KBM-7 (cell line): ENCODE results near the gene PFDN4.
A peak's percentile ranks its signal among the peaks of the same experiment; 100 is the strongest.

Source experiments
- DNase-seq: peaks from one replicate; pipeline ENCODE4 v3.0.0-alpha.2; 2015
- in situ Hi-C: fragments of 300-500 bp; cut with MboI; formaldehyde crosslinking; loops from 2 replicates; pipeline ENCODE4 v1.14.3; 2020; ENCODE audit warnings: low sequenced_read_pairs, low pct_unique_long_range_greater_than_20kb, mixed read lengths

The PFDN4 gene

DNA sequence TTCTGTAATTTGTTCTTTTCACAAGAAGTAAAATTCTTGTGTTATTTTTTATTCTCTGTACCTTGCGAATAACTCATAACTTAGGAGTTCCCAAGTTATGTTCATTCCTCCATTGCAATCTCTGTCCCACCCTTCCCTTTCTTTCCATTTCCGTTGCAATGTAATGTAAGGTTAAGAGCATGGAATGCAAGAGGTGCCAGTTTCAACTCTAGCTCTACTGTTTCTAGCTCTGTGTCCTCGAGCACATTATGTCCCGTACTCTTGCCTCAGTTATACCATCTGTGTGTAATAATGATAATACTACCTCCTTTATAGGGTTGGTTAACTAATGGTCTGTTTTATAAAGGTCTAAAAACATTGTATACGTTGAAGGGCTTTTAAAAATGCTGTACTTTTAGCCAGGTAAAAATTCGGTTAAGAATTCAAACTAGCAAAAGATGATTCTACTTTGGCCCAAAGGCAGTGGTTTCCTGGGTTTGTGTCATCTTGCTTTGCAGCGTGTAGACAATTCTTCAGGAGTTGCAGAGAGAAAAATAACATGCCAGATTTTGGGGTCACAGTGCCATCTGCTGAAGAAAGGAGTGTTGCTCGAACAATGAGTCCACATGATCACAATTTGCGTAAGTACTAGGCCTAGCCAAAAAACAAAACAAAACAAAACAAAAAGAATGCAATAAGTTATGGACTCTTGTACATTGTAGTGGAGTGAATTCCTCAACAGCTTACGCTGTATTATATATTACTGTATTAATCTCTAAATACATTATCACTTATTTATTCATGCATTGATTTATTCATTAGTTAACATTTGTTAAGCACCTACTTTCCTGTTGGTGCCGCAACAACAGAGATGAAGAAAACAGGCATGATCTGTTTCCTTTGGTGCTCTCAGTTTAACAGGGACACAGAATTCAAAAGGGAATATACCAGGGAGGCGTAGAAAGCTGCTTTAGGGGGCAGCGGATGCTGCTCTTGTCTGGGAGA lies 10.0 kb upstream of the PFDN4 start:
- no peak for DNase-seq

DNA sequence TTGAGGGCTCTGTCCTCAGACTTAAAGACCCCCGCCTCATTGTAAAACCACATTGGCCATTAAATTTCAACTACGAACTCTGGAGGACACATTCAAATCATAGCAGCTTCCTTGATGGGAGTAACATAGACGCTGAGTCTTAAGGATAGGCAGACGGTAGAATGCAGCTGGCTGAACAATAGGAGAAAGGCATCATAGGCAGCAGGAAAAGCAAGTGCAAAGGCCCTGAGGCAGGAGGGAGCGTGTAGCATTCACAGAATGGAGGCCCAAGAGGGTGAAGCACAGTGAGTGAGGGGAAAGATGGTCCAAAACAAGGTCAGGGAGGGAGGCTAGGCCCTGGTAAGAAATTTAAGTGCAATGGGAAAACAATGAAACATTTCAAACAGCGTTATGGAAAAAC lies 8.6 kb upstream of the PFDN4 start:
- DNase-seq = no peak
- in situ Hi-C loops = no loop called here

More for the DNA sequence above, 10.0 kb upstream of the PFDN4 start:
- in situ Hi-C loops = no loop called here

DNA sequence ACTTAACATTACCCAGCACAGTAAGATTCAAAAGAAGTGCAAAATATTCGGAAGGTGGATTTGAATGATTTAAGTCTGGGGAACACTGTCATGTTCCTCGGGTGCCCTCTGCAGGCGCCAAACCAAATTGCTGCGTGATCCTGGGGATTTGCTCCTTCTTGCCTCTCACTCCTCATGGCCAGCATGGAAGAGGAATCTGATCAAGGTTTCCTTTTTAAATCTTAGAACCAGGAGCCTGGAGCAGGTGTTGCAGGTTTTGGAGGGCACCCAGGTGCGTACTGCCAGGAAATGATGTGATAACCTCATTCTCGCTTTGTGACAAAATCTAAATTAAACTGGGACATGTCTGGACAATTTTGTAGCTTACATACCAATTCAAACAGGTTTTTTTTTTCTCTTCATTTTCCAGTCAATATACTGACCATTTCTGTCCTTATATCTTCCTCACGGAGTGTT lies 8.1 kb upstream of the PFDN4 start:
- in situ Hi-C loops = loop anchor here (10.0 to 25.0 kb wide), 2 partner anchors 95 to 438 kb away; no protein-coding TSS in a partner anchor
- peak; percentile 91 for DNase-seq

DNA sequence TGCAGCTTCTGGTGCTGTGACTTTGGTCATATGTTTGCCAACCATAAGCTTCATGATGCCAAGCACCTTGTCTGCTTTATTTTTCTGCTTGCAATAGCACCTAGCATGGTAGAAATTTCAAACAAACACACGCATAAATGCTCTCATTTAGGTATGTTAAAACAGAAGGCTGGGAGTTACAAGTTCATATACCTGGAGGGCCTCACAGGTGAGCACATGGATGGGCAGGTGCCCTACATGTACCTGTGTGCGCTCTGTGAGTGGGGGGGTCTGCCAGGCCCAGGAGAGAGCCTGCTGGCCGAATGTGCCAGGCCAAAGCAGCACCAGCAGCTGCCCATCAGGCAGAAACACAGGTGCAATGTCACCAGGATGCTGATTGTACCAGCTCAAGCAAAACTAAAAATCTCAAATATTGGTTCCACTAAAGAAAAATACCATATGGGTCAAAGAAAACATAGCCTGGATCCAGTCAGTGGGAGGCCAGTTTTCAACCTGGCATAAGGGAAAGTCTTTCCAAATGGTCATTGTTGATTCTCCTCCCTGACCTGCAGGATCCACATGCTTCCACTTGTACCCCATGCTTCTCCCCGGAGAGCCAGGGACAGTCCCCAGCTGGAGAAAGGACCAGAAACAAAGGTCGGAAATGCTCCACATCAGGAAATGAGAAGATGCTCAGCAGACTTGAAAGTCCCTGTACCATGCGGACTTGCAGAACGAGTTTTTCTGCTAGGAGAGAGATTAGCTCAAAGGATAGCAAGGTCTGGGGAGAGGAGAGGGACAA lies 7.2 kb upstream of the PFDN4 start:
- in situ Hi-C loops = loop anchor here (10.0 to 25.0 kb wide), 2 partner anchors 96 to 437 kb away; no protein-coding TSS in a partner anchor
- DNase-seq = no peak

DNA sequence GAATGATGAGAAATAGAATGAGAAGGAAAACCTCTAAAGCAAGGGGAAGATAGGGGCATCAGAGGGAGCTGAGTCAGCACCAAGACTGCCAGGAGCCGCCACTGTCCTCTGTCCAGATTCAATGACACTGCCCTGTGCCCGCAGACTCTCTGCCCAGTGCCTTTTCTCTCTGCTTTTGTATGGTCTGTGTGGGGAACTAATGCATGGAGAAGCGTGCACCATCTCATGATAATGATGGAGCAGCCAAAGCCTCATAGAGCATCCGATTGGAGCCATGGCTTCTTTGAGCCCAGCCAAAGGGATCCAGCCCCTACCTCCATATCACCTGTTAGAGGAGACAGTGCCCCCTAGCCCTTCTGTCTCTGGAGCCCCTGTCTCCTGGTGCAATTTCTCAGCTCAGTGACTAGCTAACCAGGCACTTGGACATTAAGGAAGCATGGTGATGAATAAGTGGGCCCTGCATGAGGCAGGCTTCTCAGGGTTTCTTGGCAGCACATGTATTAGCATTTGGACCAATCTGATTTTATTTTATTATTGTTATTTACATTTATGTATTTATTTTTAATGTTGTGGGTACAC lies 6.5 kb upstream of the PFDN4 start:
- DNase-seq = no peak
- in situ Hi-C loops = loop anchor here (10.0 to 25.0 kb wide), 2 partner anchors 97 to 436 kb away; no protein-coding TSS in a partner anchor

DNA sequence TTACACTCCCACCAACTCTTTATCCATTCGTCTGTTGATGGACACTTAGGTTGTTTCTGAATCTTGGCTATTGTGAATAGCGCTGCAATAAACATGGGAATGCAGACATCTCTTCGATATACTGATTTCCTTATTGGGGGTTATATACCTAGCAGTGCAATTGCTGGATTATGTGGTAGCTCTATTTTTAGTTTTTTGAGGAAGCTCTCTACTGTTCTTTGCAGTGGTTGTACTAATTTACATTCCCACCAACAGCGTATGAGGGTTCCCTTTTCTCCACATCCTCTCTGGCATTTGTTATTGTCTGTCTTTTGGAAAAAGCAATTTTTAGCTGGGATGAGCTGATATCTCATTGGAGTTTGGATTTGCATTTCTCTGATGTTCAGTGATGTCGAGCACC lies 4.6 kb upstream of the PFDN4 start:
- peak; percentile 66 for DNase-seq
- in situ Hi-C loops = loop anchor here (10.0 to 25.0 kb wide), 2 partner anchors 98 to 434 kb away; no protein-coding TSS in a partner anchor

DNA sequence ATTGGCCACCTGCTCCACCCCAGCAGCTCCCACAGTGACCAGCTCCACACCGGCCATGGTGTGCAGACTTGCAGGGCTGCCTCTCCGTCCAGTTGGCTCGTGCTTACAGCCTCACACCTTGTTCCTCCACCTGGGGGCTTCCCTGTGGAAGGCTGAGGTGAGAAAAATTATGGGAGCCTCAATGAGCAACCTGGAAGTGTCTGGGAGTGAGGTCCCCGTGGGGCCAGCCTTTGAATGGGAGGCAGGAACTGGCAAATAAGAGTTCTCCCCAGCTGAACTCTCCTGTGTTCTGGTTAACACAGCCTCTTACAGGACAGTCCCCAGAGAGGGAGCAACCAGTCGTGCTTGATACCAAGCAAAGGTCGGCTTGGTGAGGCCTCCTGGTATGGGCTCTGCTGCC lies 3.8 kb upstream of the PFDN4 start:
- in situ Hi-C loops = loop anchor here (10.0 to 25.0 kb wide), 2 partner anchors 99 to 433 kb away; no protein-coding TSS in a partner anchor

DNA sequence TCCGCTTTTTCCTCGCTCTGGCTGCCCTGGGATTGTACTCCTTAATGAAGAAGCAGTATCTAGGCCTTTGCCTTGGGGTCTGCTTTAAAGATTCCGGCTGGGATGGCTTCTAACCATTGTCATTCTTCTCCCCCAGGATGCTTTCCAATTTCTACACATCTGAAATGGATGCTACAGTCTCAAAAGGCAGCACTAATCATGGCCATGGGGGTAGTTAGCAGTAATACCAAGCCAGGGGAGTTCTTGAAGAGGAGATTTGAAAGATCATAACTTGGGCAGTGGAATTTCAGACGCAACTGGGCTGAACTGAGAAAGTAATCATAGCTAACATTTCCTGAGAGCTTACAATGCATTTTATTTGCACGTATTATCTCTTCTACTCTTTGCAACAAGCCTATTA lies 3.4 kb upstream of the PFDN4 start:
- no peak for DNase-seq
- in situ Hi-C loops = loop anchor here (10.0 to 25.0 kb wide), 2 partner anchors 100 to 433 kb away; no protein-coding TSS in a partner anchor

More for the DNA sequence above, 3.8 kb upstream of the PFDN4 start:
- no peak for DNase-seq

DNA sequence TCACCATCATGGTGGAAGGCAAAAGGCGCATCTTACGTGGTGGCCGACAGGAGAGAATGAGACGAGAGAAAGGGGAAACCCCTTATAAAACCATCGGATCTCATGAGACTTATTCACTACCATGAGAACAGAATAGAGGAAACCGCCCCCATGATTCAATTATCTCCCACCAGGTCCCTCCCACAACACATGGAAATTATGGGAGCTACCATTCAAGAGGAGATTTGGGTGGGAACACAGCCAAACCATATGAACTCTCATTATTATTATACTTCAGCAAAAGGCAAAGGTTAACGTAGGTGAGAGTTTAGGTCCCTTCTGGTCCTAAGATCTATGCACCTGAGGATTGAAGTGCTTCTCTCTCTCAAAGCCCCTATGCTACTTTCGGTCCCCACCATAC lies 2.4 kb upstream of the PFDN4 start:
- in situ Hi-C loops = loop anchor here (10.0 to 25.0 kb wide), 2 partner anchors 101 to 432 kb away; no protein-coding TSS in a partner anchor
- DNase-seq = no peak

DNA sequence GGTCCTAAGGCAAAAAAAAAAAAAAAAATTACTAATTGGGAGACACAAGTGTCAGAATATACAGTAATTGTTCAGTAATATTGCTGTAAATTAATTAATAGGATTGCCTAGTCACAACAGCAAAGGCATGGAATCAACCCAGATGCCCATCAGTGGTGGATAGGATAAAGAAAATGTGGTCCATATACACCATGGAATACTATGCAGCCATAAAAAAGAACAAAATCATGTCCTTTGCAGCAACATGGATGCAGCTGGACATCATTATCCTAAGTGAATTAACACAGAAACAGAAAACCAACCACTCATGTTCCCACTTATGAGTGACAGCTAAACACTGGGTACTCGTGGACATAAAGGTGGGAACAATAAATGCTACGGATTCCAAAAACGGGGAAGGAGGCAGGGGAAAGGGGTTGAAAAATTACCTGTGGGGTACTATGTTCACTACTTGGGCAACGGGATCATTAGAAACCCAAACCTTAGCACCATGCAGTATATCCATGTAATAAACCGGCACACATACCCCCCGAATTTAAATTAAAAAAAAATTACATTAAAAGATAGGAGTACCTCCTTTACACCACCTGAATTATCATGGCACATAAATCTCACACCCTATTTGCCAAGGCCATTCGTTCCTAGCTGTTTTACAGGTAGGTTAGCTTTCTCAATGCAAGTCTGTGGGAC lies 689 bp upstream of the PFDN4 start:
- no peak for DNase-seq
- in situ Hi-C loops = loop anchor here (10.0 to 25.0 kb wide), 2 partner anchors 102 to 430 kb away; no protein-coding TSS in a partner anchor

DNA sequence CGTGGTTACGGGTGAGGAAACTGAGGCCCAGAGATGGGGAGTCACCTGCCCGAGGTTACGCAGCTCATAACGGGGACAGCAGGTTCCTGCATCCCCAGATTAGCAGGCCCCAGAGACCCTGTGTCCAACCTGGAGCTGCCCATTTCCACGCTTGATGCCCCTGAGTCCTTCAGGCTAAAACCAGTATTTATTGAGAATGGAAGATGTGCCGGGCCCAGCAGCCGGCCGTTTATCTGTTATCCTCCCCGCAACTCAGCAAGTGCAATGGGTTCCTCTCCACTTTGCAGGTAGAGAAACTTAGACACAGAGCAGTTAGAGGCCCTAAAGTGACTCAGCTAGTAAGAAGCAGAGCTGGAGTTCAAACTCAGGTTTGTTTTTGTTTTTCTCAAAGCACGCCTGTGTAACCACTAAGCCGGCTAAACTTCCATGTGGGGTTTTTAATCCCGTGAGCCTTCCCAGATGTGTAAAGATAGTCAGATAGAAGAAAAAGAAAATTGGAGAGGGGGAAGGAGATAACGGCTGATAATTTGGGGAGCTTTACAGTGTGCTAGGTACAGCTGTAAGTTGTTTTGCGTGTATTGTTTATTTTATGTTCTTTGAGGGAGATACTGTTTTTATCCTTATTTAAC lies 775 bp downstream of the PFDN4 start:
- DNase-seq = peak; percentile 48
- in situ Hi-C loops = loop anchor here (10.0 to 25.0 kb wide), 2 partner anchors 104 to 429 kb away; no protein-coding TSS in a partner anchor

DNA sequence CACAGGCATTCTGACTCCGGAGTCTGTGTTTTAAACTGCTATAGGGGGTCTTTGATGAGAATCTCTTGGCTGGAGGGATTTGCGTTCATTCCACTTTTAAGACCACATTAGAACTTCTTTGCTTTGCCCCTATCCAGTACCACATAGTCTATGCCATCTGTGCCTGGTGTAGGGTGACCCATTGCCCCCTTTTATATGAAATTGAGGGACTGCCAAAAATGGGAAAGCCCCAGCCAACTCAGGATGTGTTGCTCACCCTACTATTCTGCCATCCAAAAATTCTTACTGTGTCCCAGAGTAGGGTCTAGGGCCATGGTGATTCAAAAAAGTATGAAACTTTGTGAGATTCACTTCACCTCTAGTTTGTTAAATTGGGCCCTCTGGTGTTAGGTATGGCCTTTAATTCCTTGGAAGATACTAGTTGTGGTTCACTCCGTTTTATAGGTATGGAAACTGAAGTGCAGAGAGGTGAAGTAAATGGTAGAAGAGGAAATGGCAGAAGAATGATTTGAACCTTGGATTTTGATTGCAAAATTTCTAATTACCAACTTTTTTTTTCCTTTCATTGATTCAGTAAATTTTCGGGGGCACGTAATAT lies 1.4 kb downstream of the PFDN4 start:
- in situ Hi-C loops = loop anchor here (10.0 to 25.0 kb wide), 2 partner anchors 105 to 428 kb away; no protein-coding TSS in a partner anchor

DNA sequence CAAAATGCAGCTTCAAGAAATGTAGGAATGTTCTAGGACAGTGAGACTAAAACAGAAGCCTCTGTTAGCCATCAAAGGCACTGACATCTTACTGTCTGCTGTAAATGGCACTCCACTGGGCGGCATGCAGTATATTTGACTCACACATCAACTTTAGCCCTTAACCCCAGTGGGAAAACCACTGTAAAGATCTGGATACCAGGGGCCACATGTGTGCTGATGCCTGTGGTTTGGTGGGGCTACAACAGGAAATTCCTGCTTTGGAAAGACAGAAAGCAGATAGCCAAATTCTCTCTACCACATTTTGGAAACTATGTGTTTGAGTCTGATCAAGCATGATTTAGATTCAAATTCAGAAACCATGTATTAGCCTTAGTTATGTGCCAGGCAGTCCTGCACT lies 4.3 kb downstream of the PFDN4 start:
- DNase-seq = no peak
- in situ Hi-C loops = loop anchor here (25.0 kb wide), 1 partner anchor 425 kb away; no protein-coding TSS in a partner anchor

More for the DNA sequence above, 1.4 kb downstream of the PFDN4 start:
- DNase-seq = no peak

DNA sequence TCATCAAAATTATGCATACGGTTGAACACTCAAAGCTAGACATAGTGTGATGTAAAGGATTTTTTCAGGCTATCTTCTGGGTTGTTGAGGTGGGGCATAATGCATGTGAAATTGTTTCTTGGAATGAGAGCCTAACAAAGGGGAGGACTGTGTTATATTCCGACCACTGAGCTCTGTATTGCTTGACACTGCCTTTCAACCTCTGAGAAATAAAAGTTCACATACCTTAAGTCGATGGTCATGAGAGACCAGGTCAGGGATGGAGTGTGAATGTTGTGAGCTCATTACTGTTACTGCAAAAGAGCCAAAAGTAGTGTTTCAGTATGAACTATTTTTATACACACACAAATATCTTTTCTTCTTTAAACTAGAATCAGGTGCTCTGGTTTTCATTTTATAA lies 5.0 kb downstream of the PFDN4 start:
- in situ Hi-C loops = loop anchor here (25.0 kb wide), 1 partner anchor 424 kb away; no protein-coding TSS in a partner anchor
- no peak for DNase-seq

DNA sequence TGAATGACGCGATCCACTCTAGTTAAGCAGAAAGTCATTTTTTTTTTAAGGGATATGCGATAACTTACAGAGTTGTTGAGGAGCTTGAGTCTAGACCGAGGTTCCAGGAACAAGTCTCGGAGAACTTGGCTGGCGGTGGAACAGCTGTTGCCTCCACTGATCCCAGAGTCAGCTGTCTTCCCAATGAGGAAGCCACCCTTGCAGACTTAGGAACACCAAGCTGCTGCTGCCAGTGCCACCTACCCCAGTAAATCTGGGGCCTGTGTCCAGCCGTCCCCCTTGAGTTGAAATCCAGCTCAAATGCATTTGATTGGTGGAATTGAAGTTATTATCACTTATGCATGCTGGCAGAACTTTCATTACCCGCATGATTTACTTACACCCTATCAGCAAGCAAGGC lies 6.7 kb downstream of the PFDN4 start:
- DNase-seq = no peak
- in situ Hi-C loops = loop anchor here (25.0 kb wide), 1 partner anchor 423 kb away; no protein-coding TSS in a partner anchor

DNA sequence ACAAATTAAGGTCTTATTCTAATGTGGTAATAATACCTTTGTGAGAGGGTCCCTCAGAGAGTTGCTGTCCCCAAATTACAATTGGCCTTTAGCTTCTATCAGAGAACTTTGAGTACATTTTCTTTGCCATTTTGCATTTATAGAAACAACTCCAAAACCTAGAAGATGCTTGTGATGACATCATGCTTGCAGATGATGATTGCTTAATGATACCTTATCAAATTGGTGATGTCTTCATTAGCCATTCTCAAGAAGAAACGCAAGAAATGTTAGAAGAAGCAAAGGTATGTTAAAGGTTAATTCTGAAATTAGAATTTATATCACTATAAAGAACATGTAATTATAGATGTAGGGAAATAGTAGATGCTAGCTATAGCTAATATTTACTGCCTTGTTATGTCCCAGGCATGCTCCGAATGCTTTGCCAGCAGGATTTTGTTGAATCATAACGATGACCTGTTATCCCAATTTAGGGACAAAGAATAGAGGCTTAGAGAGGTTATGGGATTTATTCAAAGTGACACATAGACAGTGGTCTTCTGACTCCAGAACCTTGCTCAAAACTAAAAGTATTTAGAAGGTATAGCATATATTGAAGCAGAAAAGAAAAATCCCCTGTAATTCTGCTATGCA lies 7.4 kb downstream of the PFDN4 start:
- DNase-seq = no peak
- in situ Hi-C loops = loop anchor here (25.0 kb wide), 1 partner anchor 422 kb away; no protein-coding TSS in a partner anchor

DNA sequence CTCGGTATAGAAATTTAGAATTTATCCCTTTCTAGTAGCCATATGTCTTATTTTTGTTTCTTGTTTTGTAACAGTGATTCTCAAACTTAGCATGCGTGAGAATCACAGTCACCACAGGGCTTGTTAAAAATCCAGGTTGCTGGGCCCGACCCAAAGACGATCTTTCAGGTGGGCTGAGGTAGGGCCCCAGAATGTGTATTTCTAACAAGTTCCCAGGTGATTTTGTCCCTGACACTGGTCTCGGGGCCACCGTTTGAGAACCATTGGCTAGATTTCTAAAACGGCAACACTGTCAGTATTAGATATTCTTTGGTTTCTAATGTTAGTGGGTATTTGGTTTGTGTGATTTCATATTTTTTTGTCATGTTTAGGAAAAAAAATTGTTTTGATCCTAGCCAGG lies 9.9 kb downstream of the PFDN4 start:
- DNase-seq = no peak
- in situ Hi-C loops = loop anchor here (25.0 kb wide), 1 partner anchor 420 kb away; no protein-coding TSS in a partner anchor
